IMR-90 (cell line): ENCODE data around the gene TMEM117. TPM values are rescaled to one million over a fixed set of nuclear protein-coding genes. Genes with fewer than 3 reads are reported as not detected.

ENCODE experiments used
- ATAC-seq: fragments of 200-7000 bp; cut with Tn5 transposase; 2 replicates; pipeline ENCODE4 v1.9.1; 2020; ENCODE audit warnings: low read depth, mild to moderate bottlenecking, moderate library complexity
- BruUV-seq: library from RNA; stranded (reverse); fragments of 400-500 nt; replicated peaks from 2 replicates; lab custom pipeline; 2021; lab: Mats Ljungman, UMichigan
- CTCF ChIA-PET: fragments of 300-600 bp; formaldehyde crosslinking; extraction: SDS; loops from one replicate; lab custom pipeline; 2021; ENCODE audit warnings: antibody characterized with exemption; lab: Yijun Ruan, JAX
- POLR2A ChIA-PET: fragments of 300-600 bp; sonication (Branson Sonifier 250); formaldehyde crosslinking; loops from one replicate; lab custom pipeline; 2022; ENCODE audit warnings: antibody characterized with exemption; ENCODE audit not compliant: unreplicated experiment; lab: Charles Lee
- DNase-seq: peaks from one replicate; pipeline ENCODE4 v3.0.0; 2013
- H2AFZ ChIP-seq: replicated peaks from 2 replicates; pipeline ENCODE3; 2013; ENCODE audit warnings: low read length, mild to moderate bottlenecking; ENCODE audit not compliant: poor library complexity
- H2AK5ac ChIP-seq: 2 replicates; pipeline ENCODE4 v1.6.1; 2013; ENCODE audit warnings: low read depth, low read length, inconsistent platforms
- H2AK9ac ChIP-seq: replicated peaks from 2 replicates; pipeline ENCODE3; 2013; ENCODE audit warnings: mild to moderate bottlenecking, low read depth, low read length, moderate library complexity; ENCODE audit not compliant: poor library complexity
- H2BK120ac ChIP-seq: 2 replicates; pipeline ENCODE4 v1.6.1; 2013; ENCODE audit warnings: low read depth, low read length, inconsistent platforms
- H2BK15ac ChIP-seq: 3 replicates; pipeline ENCODE4 v1.6.1; 2013; ENCODE audit warnings: low read depth, low read length, inconsistent platforms
- H2BK20ac ChIP-seq: 2 replicates; pipeline ENCODE4 v1.6.1; 2013; ENCODE audit warnings: low read depth, mild to moderate bottlenecking, inconsistent platforms, low read length, moderate library complexity
- H2BK5ac ChIP-seq: 2 replicates; pipeline ENCODE4 v1.6.1; 2013; ENCODE audit warnings: mild to moderate bottlenecking, low read depth, low read length, inconsistent platforms; ENCODE audit not compliant: poor library complexity, severe bottlenecking
- H3K14ac ChIP-seq: replicated peaks from 2 replicates; pipeline ENCODE4 v1.6.1; 2013; ENCODE audit warnings: low read depth, low read length, inconsistent platforms
- H3K18ac ChIP-seq: 2 replicates; pipeline ENCODE4 v1.6.1; 2013; ENCODE audit warnings: low read depth, low read length, control low read depth
- H3K23ac ChIP-seq: 2 replicates; pipeline ENCODE4 v1.6.1; 2013; ENCODE audit warnings: low read depth, low read length, inconsistent platforms
- H3K27ac ChIP-seq: 2 replicates; pipeline ENCODE4 v1.5.1; 2013; ENCODE audit warnings: mild to moderate bottlenecking, control low read depth, low read length; ENCODE audit not compliant: insufficient read depth
- H3K27me3 ChIP-seq: 2 replicates; pipeline ENCODE4 v1.6.1; 2013; ENCODE audit warnings: low read length; ENCODE audit not compliant: control insufficient read depth, insufficient read depth
- H3K36me3 ChIP-seq: 2 replicates; pipeline ENCODE4 v1.6.1; 2013; ENCODE audit warnings: low read length, mixed read lengths; ENCODE audit not compliant: control insufficient read depth, insufficient read depth
- H3K4ac ChIP-seq: 2 replicates; pipeline ENCODE4 v1.6.1; 2013; ENCODE audit warnings: low read depth, low read length, inconsistent platforms
- H3K4me1 ChIP-seq: 2 replicates; pipeline ENCODE4 v1.6.1; 2013; ENCODE audit warnings: low read length, mixed read lengths; ENCODE audit not compliant: control insufficient read depth, insufficient read depth
- H3K4me2 ChIP-seq: 2 replicates; pipeline ENCODE4 v1.6.1; 2013; ENCODE audit warnings: low read depth, mild to moderate bottlenecking, control low read depth, low read length, moderate library complexity
- H3K4me3 ChIP-seq: 2 replicates; pipeline ENCODE4 v1.5.1; 2013; ENCODE audit warnings: low read depth, mild to moderate bottlenecking, control low read depth, low read length, moderate library complexity; ENCODE audit not compliant: insufficient read depth
- H3K56ac ChIP-seq: 2 replicates; pipeline ENCODE4 v1.6.1; 2013; ENCODE audit warnings: low read length, inconsistent platforms; ENCODE audit not compliant: insufficient read depth; ENCODE audit errors: extremely low read depth
- H3K79me1 ChIP-seq, 2 experiments: 2 replicates each; pipeline ENCODE4 v1.6.1; 2013; ENCODE audit warnings: low read length in 2 of 2, inconsistent platforms in 1 of 2, low read depth in 1 of 2
- H3K9ac ChIP-seq: 2 replicates; pipeline ENCODE4 v1.6.1; 2013; ENCODE audit warnings: low read depth, low read length, control low read depth
- H3K9me1 ChIP-seq: 2 replicates; pipeline ENCODE4 v1.6.1; 2013; ENCODE audit warnings: low read length, inconsistent platforms; ENCODE audit not compliant: insufficient read depth
- H3K9me3 ChIP-seq: 2 replicates; pipeline ENCODE4 v1.6.1; 2013; ENCODE audit warnings: low read length; ENCODE audit not compliant: control insufficient read depth, insufficient read depth
- H4K20me1 ChIP-seq: 2 replicates; pipeline ENCODE4 v1.6.1; 2013; ENCODE audit warnings: low read length, inconsistent platforms; ENCODE audit not compliant: insufficient read depth
- H4K5ac ChIP-seq: 2 replicates; pipeline ENCODE4 v1.6.1; 2013; ENCODE audit warnings: mild to moderate bottlenecking, low read depth, low read length, control low read depth
- H4K8ac ChIP-seq, 2 experiments: 2 replicates each; pipeline ENCODE4 v1.6.1; 2013; ENCODE audit warnings: low read depth in 2 of 2, low read length in 2 of 2, control low read depth in 1 of 2, inconsistent platforms in 1 of 2
- H4K91ac ChIP-seq: 2 replicates; pipeline ENCODE4 v1.6.1; 2013; ENCODE audit warnings: low read depth, low read length, inconsistent platforms; ENCODE audit not compliant: insufficient read depth
- BHLHE40 ChIP-seq: fragments of 150-350 bp; IDR thresholded peaks from 2 replicates; pipeline ENCODE4 v1.6.1; 2016; ENCODE audit warnings: mild to moderate bottlenecking, low read depth, low read length
- CEBPB ChIP-seq: IDR thresholded peaks from 2 replicates; pipeline ENCODE4 v1.6.1; 2012; ENCODE audit warnings: low read depth, low read length, improper control_type of control experiment
- CHD1 ChIP-seq: IDR thresholded peaks from 2 replicates; pipeline ENCODE4 v1.6.1; 2012; ENCODE audit warnings: low read depth, low read length, improper control_type of control experiment
- FOS ChIP-seq: fragments of 150-350 bp; IDR thresholded peaks from 2 replicates; pipeline ENCODE4 v1.6.1; 2016; ENCODE audit warnings: low read depth, low read length
- MAFK ChIP-seq: IDR thresholded peaks from 2 replicates; pipeline ENCODE4 v1.6.1; 2012; ENCODE audit warnings: low read depth, low read length, improper control_type of control experiment
- MAZ ChIP-seq: IDR thresholded peaks from 2 replicates; pipeline ENCODE4 v1.6.1; 2012; ENCODE audit warnings: low read depth, mild to moderate bottlenecking, low read length, improper control_type of control experiment, moderate library complexity, borderline replicate concordance
- MXI1 ChIP-seq: IDR thresholded peaks from 2 replicates; pipeline ENCODE4 v1.6.1; 2012; ENCODE audit warnings: low read depth, mild to moderate bottlenecking, low read length, moderate library complexity, borderline replicate concordance
- NFE2L2 ChIP-seq: fragments of 150-350 bp; IDR thresholded peaks from 2 replicates; pipeline ENCODE4 v1.6.1; 2016; ENCODE audit warnings: low read depth, mild to moderate bottlenecking, low read length
- POLR2A ChIP-seq: IDR thresholded peaks from 2 replicates; pipeline ENCODE4 v1.6.1; 2012; ENCODE audit warnings: mild to moderate bottlenecking, low read depth, low read length
- RAD21 ChIP-seq: IDR thresholded peaks from 2 replicates; pipeline ENCODE4 v1.6.1; 2012; ENCODE audit warnings: low read length, improper control_type of control experiment
- RCOR1 ChIP-seq: IDR thresholded peaks from 2 replicates; pipeline ENCODE4 v1.6.1; 2012; ENCODE audit warnings: mild to moderate bottlenecking, low read length, improper control_type of control experiment; ENCODE audit not compliant: insufficient replicate concordance
- RFX5 ChIP-seq: IDR thresholded peaks from 2 replicates; pipeline ENCODE4 v1.8.0; 2012; ENCODE audit warnings: low read depth, mild to moderate bottlenecking, low read length, moderate library complexity
- SMC3 ChIP-seq: fragments of 150-350 bp; IDR thresholded peaks from 2 replicates; pipeline ENCODE4 v1.6.1; 2016; ENCODE audit warnings: low read depth, mild to moderate bottlenecking, antibody characterized with exemption, low read length, moderate library complexity
- USF2 ChIP-seq: fragments of 150-350 bp; IDR thresholded peaks from 2 replicates; pipeline ENCODE4 v1.6.1; 2017; ENCODE audit warnings: mild to moderate bottlenecking, antibody characterized with exemption, low read length, low read depth
- dilution Hi-C: fragments of 300-500 bp; cut with HindIII; formaldehyde crosslinking; loops from one replicate; pipeline ENCODE4 v1.14.3; 2018; ENCODE audit warnings: low sequenced_read_pairs; ENCODE audit not compliant: unreplicated experiment
- in situ Hi-C: fragments of 300-500 bp; cut with MboI; formaldehyde crosslinking; loops from 3 replicates; pipeline ENCODE4 v1.14.3; 2019; ENCODE audit warnings: low sequenced_read_pairs, inconsistent platforms, mixed read lengths
- intact Hi-C: fragments of 100-400 bp; cut with micrococcal nuclease; formaldehyde crosslinking; loops from 2 replicates; pipeline ENCODE4 v1.10.0; 2022
- polyA plus RNA-seq, 3 experiments: library from polyadenylated mRNA; depleted of rRNA; stranded (reverse); fragments of >200 nt; gene quantifications; 2 replicates each; pipeline ENCODE4 v1.2.3, GENCODE V29; 2012; ENCODE audit warnings: low replicate concordance in 1 of 3
- total RNA-seq: library from RNA; depleted of rRNA; stranded (reverse); fragments of >200 nt; gene quantifications from 2 replicates; pipeline ENCODE4 v1.2.3, GENCODE V29; 2012
- TF ChIP-seq, protein P1 (sequence below): fragments of 150-350 bp; IDR thresholded peaks from 2 replicates; pipeline ENCODE4 v1.6.1; 2016; ENCODE audit warnings: low read depth, mild to moderate bottlenecking, low read length, moderate library complexity, borderline replicate concordance
- TF ChIP-seq, protein P2 (sequence below): conservative IDR thresholded peaks from 2 replicates; pipeline ENCODE4 v1.5.1; 2012; ENCODE audit warnings: mild to moderate bottlenecking, low read depth, low read length, improper control_type of control experiment

The TMEM117 gene
- total and polyA plus RNA-seq, 2 of the 4 experiments (the other 2 are of a cell fraction) = 8.7 to 21.0 TPM

DNA sequence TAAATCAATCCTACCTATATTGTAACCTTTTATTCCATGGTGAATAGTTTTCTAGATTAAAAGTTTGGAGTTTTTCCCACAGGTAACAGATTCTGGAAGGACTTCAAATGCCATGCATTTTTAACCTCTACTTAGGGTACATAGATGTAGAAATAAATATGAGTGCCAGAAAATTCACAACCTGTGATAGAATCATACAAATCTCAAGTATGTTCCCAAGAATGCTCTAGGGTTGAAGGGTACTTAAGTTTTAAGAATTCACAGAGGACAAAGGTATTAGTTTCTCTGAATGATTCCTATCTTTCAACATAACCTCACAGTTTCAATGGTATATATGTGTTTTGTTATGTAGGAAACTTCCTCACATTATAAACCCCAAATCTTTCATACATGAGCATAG lies 511.3 kb downstream of the TMEM117 start:
- intact Hi-C loops = no loop called here
- BruUV-seq = no TSS peak

More for the DNA sequence above, 511.3 kb downstream of the TMEM117 start:
- Histone ChIP-seq H3K9me3 (no peaks in the 10 kb centered on the region), H3K23ac (no peak overlapping the region), H2AFZ (no peak overlapping the region), H4K8ac (no peak overlapping the region), H3K4ac (no peak overlapping the region), H2BK15ac (no peak overlapping the region), H3K36me3 (no peaks in the 10 kb centered on the region), H3K79me1 (no peaks in the 10 kb centered on the region), H2AK5ac (no peak overlapping the region), H2BK20ac (no peak overlapping the region), H2BK5ac (no peak overlapping the region), H4K91ac (no peak overlapping the region), H3K9ac (no peak overlapping the region), H3K9me1 (peaks cover 2% of the 10 kb centered on the region; the same call in 1 of the 2 replicates), H3K14ac (no peak overlapping the region), H4K20me1 (no peaks in the 10 kb centered on the region), H2AK9ac (no peak overlapping the region), H3K56ac (no peak overlapping the region), H3K4me2 (no peak overlapping the region), H3K27me3 (no peaks in the 10 kb centered on the region), H2BK120ac (no peak overlapping the region), H3K4me1 (no peaks in the 10 kb centered on the region), H3K27ac (no peak overlapping the region), H4K5ac (no peak overlapping the region), H3K4me3 (no peak overlapping the region), H3K18ac (no peak overlapping the region)
- dilution Hi-C loops = no loop called here
- TF ChIP-seq RFX5 (no peak), CHD1 (no peak), RAD21 (no peak), POLR2A (no peak), MXI1 (no peak), USF2 (no peak), SMC3 (no peak), MAFK (no peak), FOS (no peak), MAZ (no peak), RCOR1 (no peak), CEBPB (no peak), BHLHE40 (no peak), NFE2L2 (no peak)
- TF ChIP-seq, protein P1, sequence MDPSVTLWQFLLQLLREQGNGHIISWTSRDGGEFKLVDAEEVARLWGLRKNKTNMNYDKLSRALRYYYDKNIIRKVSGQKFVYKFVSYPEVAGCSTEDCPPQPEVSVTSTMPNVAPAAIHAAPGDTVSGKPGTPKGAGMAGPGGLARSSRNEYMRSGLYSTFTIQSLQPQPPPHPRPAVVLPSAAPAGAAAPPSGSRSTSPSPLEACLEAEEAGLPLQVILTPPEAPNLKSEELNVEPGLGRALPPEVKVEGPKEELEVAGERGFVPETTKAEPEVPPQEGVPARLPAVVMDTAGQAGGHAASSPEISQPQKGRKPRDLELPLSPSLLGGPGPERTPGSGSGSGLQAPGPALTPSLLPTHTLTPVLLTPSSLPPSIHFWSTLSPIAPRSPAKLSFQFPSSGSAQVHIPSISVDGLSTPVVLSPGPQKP = no peak
- TF ChIP-seq, protein P2, sequence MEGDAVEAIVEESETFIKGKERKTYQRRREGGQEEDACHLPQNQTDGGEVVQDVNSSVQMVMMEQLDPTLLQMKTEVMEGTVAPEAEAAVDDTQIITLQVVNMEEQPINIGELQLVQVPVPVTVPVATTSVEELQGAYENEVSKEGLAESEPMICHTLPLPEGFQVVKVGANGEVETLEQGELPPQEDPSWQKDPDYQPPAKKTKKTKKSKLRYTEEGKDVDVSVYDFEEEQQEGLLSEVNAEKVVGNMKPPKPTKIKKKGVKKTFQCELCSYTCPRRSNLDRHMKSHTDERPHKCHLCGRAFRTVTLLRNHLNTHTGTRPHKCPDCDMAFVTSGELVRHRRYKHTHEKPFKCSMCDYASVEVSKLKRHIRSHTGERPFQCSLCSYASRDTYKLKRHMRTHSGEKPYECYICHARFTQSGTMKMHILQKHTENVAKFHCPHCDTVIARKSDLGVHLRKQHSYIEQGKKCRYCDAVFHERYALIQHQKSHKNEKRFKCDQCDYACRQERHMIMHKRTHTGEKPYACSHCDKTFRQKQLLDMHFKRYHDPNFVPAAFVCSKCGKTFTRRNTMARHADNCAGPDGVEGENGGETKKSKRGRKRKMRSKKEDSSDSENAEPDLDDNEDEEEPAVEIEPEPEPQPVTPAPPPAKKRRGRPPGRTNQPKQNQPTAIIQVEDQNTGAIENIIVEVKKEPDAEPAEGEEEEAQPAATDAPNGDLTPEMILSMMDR = no peak
- ATAC-seq = no peak
- CTCF ChIA-PET = no interaction called here
- POLR2A ChIA-PET = no interaction called here
- no peak for DNase-seq
- in situ Hi-C loops = no loop called here
